Hepatic stellate cell (primary cell): ENCODE data around the gene ZNF827.

Source experiments
- DNase-seq: peaks from one replicate; pipeline ENCODE4 v3.0.0; 2011; ENCODE audit warnings: low spot score

Gene ZNF827

DNA sequence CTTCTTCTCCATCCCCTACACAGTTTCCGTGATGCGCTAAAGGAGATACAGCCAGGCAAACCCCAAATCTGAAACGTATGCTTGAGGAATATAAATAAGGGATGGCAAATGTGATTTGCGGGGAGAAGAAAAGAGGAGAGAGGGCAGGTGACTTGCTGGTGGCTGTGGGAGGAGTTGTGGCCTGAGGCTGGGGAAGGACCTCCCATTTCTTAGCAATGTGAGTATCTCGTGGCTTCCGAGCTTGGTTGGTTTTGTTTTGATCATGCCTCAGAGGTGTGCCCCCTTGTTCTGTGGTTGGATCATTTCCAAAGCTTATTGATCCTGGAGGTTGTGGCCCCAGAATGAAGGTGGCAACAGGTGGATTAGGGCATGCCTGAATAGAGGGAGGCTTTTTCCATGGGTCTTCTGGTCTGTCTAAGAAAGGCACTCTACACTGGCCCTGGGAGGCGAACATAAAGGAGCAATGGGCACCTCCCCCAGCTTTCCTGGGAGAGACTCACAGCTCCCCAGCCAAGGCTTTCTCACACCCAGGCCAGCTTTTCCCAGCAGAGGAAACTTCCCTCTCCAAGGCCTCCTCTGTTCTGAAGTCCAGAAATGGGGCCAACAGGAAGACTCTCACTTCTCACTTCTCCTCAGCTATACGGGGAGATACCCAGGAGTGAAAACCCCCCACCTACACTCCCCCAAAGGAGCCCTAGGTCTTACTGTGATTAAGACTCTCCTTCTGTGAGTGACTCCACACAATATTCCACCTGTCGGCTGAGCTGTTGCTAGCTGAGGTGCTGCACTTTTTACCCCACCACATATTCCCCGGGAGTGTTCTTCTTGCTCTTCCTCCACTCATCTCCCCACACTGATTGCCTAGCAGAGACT lies 218.6 kb downstream of the ZNF827 start:
- no peak for DNase-seq

DNA sequence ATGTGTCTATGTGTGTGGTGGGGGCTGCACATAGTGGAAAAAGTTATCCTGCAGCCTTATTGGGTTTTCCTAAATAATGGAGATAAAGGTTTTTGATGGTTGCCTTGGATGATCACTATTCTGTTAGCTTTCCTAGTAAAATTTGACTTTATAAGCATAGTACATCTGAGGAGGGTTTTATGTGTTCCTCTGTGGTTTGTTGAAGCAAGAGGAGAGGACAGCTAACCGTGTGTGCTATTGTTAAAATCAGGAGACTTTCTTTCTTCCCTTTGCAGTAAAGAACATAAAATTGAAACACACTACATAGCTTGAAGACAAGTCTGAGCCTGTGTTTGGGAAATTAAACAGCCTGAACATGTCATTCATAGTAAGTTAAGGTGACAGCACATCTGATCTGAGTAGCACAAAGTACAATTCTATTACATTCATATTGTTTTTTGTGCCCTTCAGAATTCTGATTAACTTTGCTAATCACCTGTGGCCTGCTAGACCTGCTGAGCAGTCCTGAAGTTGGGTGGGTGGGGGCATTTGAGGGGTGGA lies 221.9 kb downstream of the ZNF827 start:
- no peak for DNase-seq

GRCh38 chr4:145716200-145716599 lies 222.4 kb downstream of the ZNF827 start:
- peak; percentile 22 for DNase-seq

- DNase-seq, result peak; percentile 75
Observed at GRCh38 chr4:145709843-145710242, 228.8 kb downstream of the ZNF827 start.

DNA sequence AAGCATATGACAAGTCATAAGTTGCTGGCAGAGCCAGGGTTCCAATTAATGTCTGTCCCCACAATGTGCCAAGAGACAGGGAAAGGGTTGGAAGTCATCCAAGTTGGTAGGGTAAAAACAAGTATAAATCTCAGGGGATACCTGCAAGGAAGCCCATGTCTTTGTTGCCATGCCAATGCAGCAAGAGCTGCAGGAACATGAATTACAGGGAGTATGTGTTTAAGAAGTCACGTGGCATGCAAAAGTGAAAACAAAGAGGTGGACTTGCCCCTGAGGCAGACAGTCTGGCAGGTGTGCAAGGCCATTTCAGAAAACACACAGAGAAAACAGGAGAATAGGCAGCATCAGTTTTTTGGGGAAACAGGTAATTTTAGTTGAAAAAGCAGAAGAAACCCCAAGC lies 229.3 kb downstream of the ZNF827 start:
- no peak for DNase-seq
